MM.1S (cell line): ENCODE measurements around the gene TRIP6.
"Not testable (repeated sequence)": the region's sequence is repeated elsewhere in the genome, so short reads cannot be mapped to it uniquely, and the experiment has no call there.

Experiments used
- DNase-seq: peaks from one replicate; pipeline ENCODE4 v3.0.0-alpha.2; 2015
- H2AFZ ChIP-seq: fragments of 300-600 bp; sonication (generic); 2 replicates; pipeline ENCODE4 v1.6.0; 2016; ENCODE audit warnings: antibody characterized with exemption, low read length
- H3F3A ChIP-seq: fragments of 300-600 bp; sonication (generic); 2 replicates; pipeline ENCODE4 v1.6.1; 2016; ENCODE audit warnings: mild to moderate bottlenecking, antibody characterized with exemption, low read length, moderate library complexity, mixed read lengths; ENCODE audit not compliant: insufficient read depth
- H3K27ac ChIP-seq: fragments of 300-600 bp; sonication (generic); 2 replicates; pipeline ENCODE4 v1.5.1; 2016; ENCODE audit warnings: mild to moderate bottlenecking, low read length
- H3K27me3 ChIP-seq: fragments of 300-600 bp; sonication (generic); replicated peaks from 2 replicates; pipeline ENCODE4 v1.6.0; 2016; ENCODE audit warnings: low read length; ENCODE audit not compliant: insufficient read depth
- H3K36me3 ChIP-seq: fragments of 300-600 bp; sonication (generic); replicated peaks from 2 replicates; pipeline ENCODE4 v1.6.1; 2016; ENCODE audit warnings: mild to moderate bottlenecking, low read length, mixed read lengths; ENCODE audit not compliant: insufficient read depth
- H3K4me1 ChIP-seq: fragments of 300-600 bp; sonication (generic); 2 replicates; pipeline ENCODE4 v1.6.1; 2016; ENCODE audit warnings: low read length, mixed read lengths
- H3K4me2 ChIP-seq: fragments of 300-600 bp; sonication (generic); 2 replicates; pipeline ENCODE4 v1.6.0; 2016; ENCODE audit warnings: low read depth, low read length
- H3K4me3 ChIP-seq: fragments of 300-600 bp; sonication (generic); 2 replicates; pipeline ENCODE4 v1.5.1; 2016; ENCODE audit warnings: low read length, mixed read lengths
- H3K79me2 ChIP-seq: fragments of 300-600 bp; sonication (generic); 2 replicates; pipeline ENCODE4 v1.6.1; 2016; ENCODE audit warnings: mixed run types, low read length, mixed read lengths
- H3K9ac ChIP-seq: fragments of 300-600 bp; sonication (generic); 2 replicates; pipeline ENCODE4 v1.6.1; 2016; ENCODE audit warnings: low read length, mixed read lengths
- H3K9me2 ChIP-seq: fragments of 300-600 bp; sonication (generic); replicated peaks from 2 replicates; pipeline ENCODE4 v1.6.1; 2016; ENCODE audit warnings: mild to moderate bottlenecking, low read length, mixed read lengths; ENCODE audit not compliant: insufficient read depth
- H3K9me3 ChIP-seq: fragments of 300-600 bp; sonication (generic); replicated peaks from 2 replicates; pipeline ENCODE4 v1.6.1; 2016; ENCODE audit warnings: mild to moderate bottlenecking, low read length, mixed read lengths; ENCODE audit not compliant: insufficient read depth
- H4K20me1 ChIP-seq: fragments of 300-600 bp; sonication (generic); 2 replicates; pipeline ENCODE4 v1.6.1; 2016; ENCODE audit warnings: mild to moderate bottlenecking, low read length, moderate library complexity, mixed read lengths; ENCODE audit not compliant: insufficient read depth
- CTCF ChIP-seq: fragments of 300-600 bp; sonication (generic); IDR thresholded peaks from 2 replicates; pipeline ENCODE4 v1.5.1; 2016; ENCODE audit warnings: antibody characterized with exemption, low read length, mixed read lengths
- EZH2 ChIP-seq: fragments of 300-600 bp; sonication (generic); optimal IDR thresholded peaks from 2 replicates; pipeline ENCODE3; 2017; ENCODE audit warnings: low read depth, mild to moderate bottlenecking, antibody characterized with exemption, low read length, mixed read lengths
- EZH2phosphoT487 ChIP-seq: fragments of 300-600 bp; sonication (generic); IDR thresholded peaks from 2 replicates; pipeline ENCODE4 v1.6.1; 2018; ENCODE audit warnings: antibody characterized with exemption, low read length

The TRIP6 gene

DNA sequence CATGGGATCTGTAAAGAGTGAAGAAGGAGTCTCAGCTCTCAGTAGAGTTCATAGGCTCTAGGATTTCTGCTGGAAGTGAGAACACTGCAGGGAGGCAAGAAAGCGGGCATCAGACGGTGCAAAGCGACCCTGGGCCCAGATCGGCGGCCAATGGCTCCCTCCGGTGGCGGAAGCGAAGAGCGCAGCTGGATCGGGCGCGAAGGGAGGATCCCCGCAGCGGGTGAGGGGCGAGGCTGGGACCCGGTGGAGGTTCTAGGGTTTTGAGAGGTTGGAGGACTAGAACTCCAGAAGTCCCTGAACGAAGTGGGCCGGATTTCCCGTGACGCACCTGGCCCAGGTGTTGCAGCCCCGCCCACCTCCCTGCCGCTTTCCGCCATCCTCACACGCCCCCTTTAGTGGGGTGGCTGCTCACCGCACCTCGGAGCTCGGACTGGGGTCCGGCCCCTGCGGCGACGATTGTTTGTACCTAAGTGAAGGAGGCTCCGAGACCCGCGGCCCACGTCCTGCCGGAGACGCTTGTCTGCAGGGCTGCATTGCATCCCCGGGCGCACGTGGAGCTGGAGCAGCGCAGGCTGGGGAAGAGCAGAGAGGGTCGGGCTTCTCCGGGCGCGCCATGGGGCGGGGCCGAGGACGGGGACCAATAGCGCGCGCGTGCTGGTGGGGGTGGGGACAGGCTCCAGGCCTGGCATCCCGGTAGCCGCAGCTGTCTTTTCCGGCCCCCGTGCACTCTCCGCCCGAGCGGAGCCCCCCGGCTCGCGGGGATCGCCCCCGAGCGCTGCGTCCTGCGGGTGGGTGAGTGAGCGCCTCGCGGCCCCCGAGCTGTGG is 14.9 kb upstream of the TRIP6 start, which contains the start of gene SLC12A9:
TSS of gene SLC12A9 (plus strand) at position 666 of the 825 bp plus-strand sequence. CDS start 1,485 bp downstream, outside the sequence.
- TF ChIP-seq EZH2phosphoT487 (no peak), CTCF (peak; percentile 93), EZH2 (no peak)
- H3K4me2 ChIP-seq, result peak within 1 kb of the TSS; percentile 87
- H3K4me3 ChIP-seq, result peak within 1 kb of the TSS; percentile 86
- no peaks in the 10 kb centered on the region for H3K9me2 ChIP-seq
- H4K20me1 ChIP-seq, result no peaks in the 10 kb centered on the region
- peak within 1 kb of the TSS; percentile 21; the same call in 1 of the 2 replicates for H3K27ac ChIP-seq
- no peaks in the 10 kb centered on the region for H3K36me3 ChIP-seq
- H2AFZ ChIP-seq, result peak within 1 kb of the TSS; percentile 87
- H3K79me2 ChIP-seq, result peaks cover 10% of the 10 kb centered on the region
- DNase-seq, result peak; percentile 90
- H3F3A ChIP-seq, result no peaks in the 10 kb centered on the region
- H3K9me3 ChIP-seq, result no peaks in the 10 kb centered on the region
- peak within 1 kb of the TSS; percentile 71 for H3K9ac ChIP-seq
- no peaks in the 10 kb centered on the region for H3K27me3 ChIP-seq
- H3K4me1 ChIP-seq, result no peaks in the 10 kb centered on the region

DNA sequence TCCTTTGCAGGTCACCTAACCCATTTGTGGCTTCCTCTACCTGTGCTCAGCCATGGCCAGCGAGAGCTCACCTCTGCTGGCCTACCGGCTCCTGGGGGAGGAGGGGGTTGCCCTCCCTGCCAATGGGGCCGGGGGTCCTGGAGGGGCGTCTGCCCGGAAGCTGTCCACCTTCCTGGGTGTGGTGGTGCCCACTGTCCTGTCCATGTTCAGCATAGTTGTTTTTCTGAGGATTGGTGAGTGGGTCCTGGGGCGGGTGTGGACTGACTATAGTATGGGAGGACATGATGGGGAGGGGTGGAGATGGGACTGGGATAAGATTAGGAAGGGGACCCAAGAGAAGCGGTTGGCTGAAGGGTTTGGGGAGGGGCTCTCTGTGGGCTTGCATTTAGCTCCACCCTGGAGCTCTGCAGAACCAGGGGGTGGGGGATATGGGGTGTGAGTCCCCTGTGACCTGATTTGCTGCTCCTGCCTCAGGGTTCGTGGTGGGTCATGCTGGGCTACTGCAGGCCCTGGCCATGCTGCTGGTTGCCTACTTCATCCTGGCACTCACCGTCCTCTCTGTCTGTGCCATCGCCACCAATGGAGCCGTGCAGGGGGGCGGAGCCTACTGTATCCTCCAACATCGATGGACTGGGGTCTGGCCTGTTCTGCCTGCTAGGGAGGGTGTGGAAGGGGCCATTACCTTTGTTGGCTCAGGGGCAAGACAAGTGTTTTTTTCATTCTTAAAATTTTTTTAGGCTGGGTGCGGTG is 12.9 kb upstream of the TRIP6 start:
- H2AFZ ChIP-seq, result no peak overlapping the region
- no peak overlapping the region for H3K4me2 ChIP-seq
- no peak overlapping the region for H3K27ac ChIP-seq
- H3K4me1 ChIP-seq, result no peaks in the 10 kb centered on the region
- no peak overlapping the region for H3K4me3 ChIP-seq
- no peaks in the 10 kb centered on the region for H3K9me3 ChIP-seq
- no peaks in the 10 kb centered on the region for H4K20me1 ChIP-seq
- H3K27me3 ChIP-seq, result no peaks in the 10 kb centered on the region
- TF ChIP-seq EZH2, result no peak
- no peak for TF ChIP-seq EZH2phosphoT487
- TF ChIP-seq CTCF, result no peak
- no peaks in the 10 kb centered on the region for H3K9me2 ChIP-seq
- H3K79me2 ChIP-seq, result peaks cover 10% of the 10 kb centered on the region
- no peaks in the 10 kb centered on the region for H3F3A ChIP-seq
- H3K9ac ChIP-seq, result no peak overlapping the region
- no peaks in the 10 kb centered on the region for H3K36me3 ChIP-seq
- DNase-seq, result no peak

DNA sequence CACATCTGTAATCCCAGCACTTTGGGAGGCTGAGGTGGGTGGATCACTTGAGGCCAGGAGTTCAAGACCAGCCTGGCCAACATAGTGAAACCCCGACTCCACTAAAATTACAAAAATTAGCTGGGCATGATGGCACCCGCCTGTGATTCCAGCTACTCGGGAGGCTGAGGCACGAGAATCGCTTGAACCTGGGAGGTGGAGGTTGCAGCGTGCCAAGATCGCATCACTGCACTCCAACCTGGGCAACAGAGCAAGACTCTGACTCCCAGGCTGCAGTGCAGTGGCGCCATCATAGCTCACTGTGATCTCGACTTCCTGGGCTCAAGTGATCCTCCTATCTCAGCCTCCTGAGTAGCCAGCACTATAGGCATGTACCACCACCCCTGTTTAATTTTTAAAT is 12.3 kb upstream of the TRIP6 start:
- not testable (repeated sequence) for H3K4me2 ChIP-seq, H3K36me3 ChIP-seq, H3K4me1 ChIP-seq, DNase-seq, H4K20me1 ChIP-seq, H2AFZ ChIP-seq, H3K9me2 ChIP-seq, H3K9me3 ChIP-seq, H3K9ac ChIP-seq, H3K27ac ChIP-seq, H3K27me3 ChIP-seq, H3F3A ChIP-seq, H3K79me2 ChIP-seq, H3K4me3 ChIP-seq

- no peak overlapping the region for H3K27ac ChIP-seq
- no peak overlapping the region for H3K4me2 ChIP-seq
- no peak for TF ChIP-seq EZH2phosphoT487
- no peak for TF ChIP-seq EZH2
- no peak for TF ChIP-seq CTCF
- no peaks in the 10 kb centered on the region for H4K20me1 ChIP-seq
- H3F3A ChIP-seq, result no peaks in the 10 kb centered on the region
- H3K36me3 ChIP-seq, result no peaks in the 10 kb centered on the region
- H3K4me1 ChIP-seq, result no peaks in the 10 kb centered on the region
- H3K79me2 ChIP-seq, result peaks cover 10% of the 10 kb centered on the region
- no peak for DNase-seq
- no peak overlapping the region for H2AFZ ChIP-seq
- H3K4me3 ChIP-seq, result no peak overlapping the region
- H3K27me3 ChIP-seq, result no peaks in the 10 kb centered on the region
- H3K9ac ChIP-seq, result no peak overlapping the region
- no peaks in the 10 kb centered on the region for H3K9me2 ChIP-seq
- no peaks in the 10 kb centered on the region for H3K9me3 ChIP-seq
These were observed 11.7 kb upstream of the TRIP6 start for GRCh38 chr7:100855515-100855914.
